H1 (cell line): ENCODE data around the gene PGAP2. TPM values are rescaled to one million over a fixed set of nuclear protein-coding genes. Genes with fewer than 3 reads are reported as not detected.

Source experiments
- CTCF ChIA-PET: fragments of 300-600 bp; sonication (Branson Sonifier 250); formaldehyde crosslinking; loops from one replicate; lab custom pipeline; 2021; ENCODE audit not compliant: partially characterized antibody; lab: Charles Lee
- POLR2A ChIA-PET: fragments of 300-600 bp; sonication (Branson Sonifier 250); formaldehyde crosslinking; loops from one replicate; lab custom pipeline; 2021; ENCODE audit warnings: inconsistent platforms; ENCODE audit not compliant: partially characterized antibody; lab: Charles Lee
- DNase-seq, 2 experiments: peaks; one replicate each; pipeline versions ENCODE4 v3.0.0 to v3.0.0-alpha.2; 2010 to 2022; ENCODE audit warnings: low spot score in 2 of 2, low read depth in 1 of 2, mixed read lengths in 1 of 2
- FAIRE-seq: peaks from 2 replicates; lab custom pipeline; 2011; peaks lifted over from hg19 to GRCh38; lab: Jason Lieb, UNC
- H2AFZ ChIP-seq: 2 replicates; pipeline ENCODE4 v1.8.1; 2012; ENCODE audit warnings: low read length, inconsistent platforms
- H2AK5ac ChIP-seq: 2 replicates; pipeline ENCODE4 v1.6.1; 2013; ENCODE audit warnings: low read depth, low read length
- H2BK120ac ChIP-seq: replicated peaks from 2 replicates; pipeline ENCODE3; 2013; ENCODE audit warnings: low read depth, low read length, inconsistent platforms
- H2BK12ac ChIP-seq: 2 replicates; pipeline ENCODE4 v1.6.1; 2013; ENCODE audit warnings: low read depth, low read length
- H2BK15ac ChIP-seq: 2 replicates; pipeline ENCODE4 v1.6.1; 2013; ENCODE audit warnings: low read length
- H2BK20ac ChIP-seq: 2 replicates; pipeline ENCODE4 v1.6.1; 2013; ENCODE audit warnings: low read length
- H2BK5ac ChIP-seq: 2 replicates; pipeline ENCODE4 v1.6.1; 2013; ENCODE audit warnings: low read depth, low read length
- H3K14ac ChIP-seq: 2 replicates; pipeline ENCODE4 v1.6.1; 2013; ENCODE audit warnings: inconsistent platforms; ENCODE audit not compliant: insufficient read length
- H3K18ac ChIP-seq: 2 replicates; pipeline ENCODE4 v1.6.1; 2013; ENCODE audit warnings: low read length; ENCODE audit errors: extremely low read depth
- H3K23ac ChIP-seq: 2 replicates; pipeline ENCODE4 v1.6.1; 2013; ENCODE audit warnings: inconsistent platforms; ENCODE audit not compliant: insufficient read length
- H3K23me2 ChIP-seq: 2 replicates; pipeline ENCODE4 v1.6.1; 2013; ENCODE audit warnings: low read depth, low read length
- H3K27ac ChIP-seq: 2 replicates; pipeline ENCODE4 v1.6.1; 2011; ENCODE audit warnings: low read depth, low read length, inconsistent platforms
- H3K27me3 ChIP-seq, 4 experiments: replicated peaks in 1 of 4; 1 replicate in 1 of 4; 2 replicates in 3 of 4; pipeline versions ENCODE4 v1.6.1 to v1.8.1; 2011 to 2013; ENCODE audit warnings: low read length in 3 of 4, mild to moderate bottlenecking in 3 of 4, inconsistent platforms in 2 of 4, mixed read lengths in 2 of 4, moderate library complexity in 1 of 4; ENCODE audit not compliant: control insufficient read depth in 3 of 4, insufficient read depth in 3 of 4; ENCODE audit errors: extremely low read depth in 1 of 4
- H3K36me3 ChIP-seq, 4 experiments: 2 replicates each; pipeline versions ENCODE4 v1.6.1 to v1.8.1; 2011 to 2013; ENCODE audit warnings: mild to moderate bottlenecking in 4 of 4, low read length in 3 of 4, moderate library complexity in 2 of 4, control low read depth in 1 of 4, inconsistent platforms in 1 of 4; ENCODE audit not compliant: insufficient read depth in 4 of 4, control insufficient read depth in 2 of 4
- H3K4ac ChIP-seq: replicated peaks from 2 replicates; pipeline ENCODE3; 2013; ENCODE audit warnings: low read length, low read depth, mixed read lengths, inconsistent platforms; ENCODE audit not compliant: insufficient read length
- H3K4me1 ChIP-seq, 4 experiments: replicated peaks in 1 of 4; 1 replicate in 1 of 4; 2 replicates in 3 of 4; pipeline versions ENCODE4 v1.6.1 to v1.8.1; 2011 to 2013; ENCODE audit warnings: low read length in 3 of 4, inconsistent platforms in 2 of 4, mixed read lengths in 1 of 4; ENCODE audit not compliant: insufficient read depth in 4 of 4, control insufficient read depth in 3 of 4
- H3K4me2 ChIP-seq, 2 experiments: 2 replicates each; pipeline versions ENCODE4 v1.6.1 to v1.8.1; 2011 to 2013; ENCODE audit warnings: low read depth in 2 of 2, low read length in 2 of 2, control low read depth in 1 of 2, inconsistent platforms in 1 of 2, mild to moderate bottlenecking in 1 of 2; ENCODE audit not compliant: insufficient read depth in 1 of 2
- H3K4me3 ChIP-seq, 4 experiments: fragments of 200-600, 300-600 bp in 1 of 4; sonication (generic), shearing (Covaris generic), sonication (Bioruptor Twin) in 1 of 4; 2 replicates each; pipeline versions ENCODE4 v1.5.1 to v1.8.1; 2011 to 2016; ENCODE audit warnings: low read length in 4 of 4, low read depth in 3 of 4, control low read depth in 2 of 4, inconsistent platforms in 2 of 4, mild to moderate bottlenecking in 2 of 4, mixed read lengths in 1 of 4, moderate library complexity in 1 of 4; ENCODE audit not compliant: insufficient read depth in 2 of 4; ENCODE audit errors: extremely low read depth in 1 of 4
- H3K56ac ChIP-seq: replicated peaks from 2 replicates; pipeline ENCODE3; 2013; ENCODE audit warnings: low read depth, mild to moderate bottlenecking, mixed read lengths, low read length, inconsistent platforms; ENCODE audit not compliant: insufficient read length
- H3K79me1 ChIP-seq: 2 replicates; pipeline ENCODE4 v1.6.1; 2013; ENCODE audit warnings: low read depth, low read length, control low read depth
- H3K79me2 ChIP-seq, 2 experiments: 2 replicates each; pipeline versions ENCODE4 v1.6.1 to v1.8.1; 2012 to 2013; ENCODE audit warnings: low read length in 2 of 2, mild to moderate bottlenecking in 2 of 2, inconsistent platforms in 1 of 2; ENCODE audit not compliant: insufficient read depth in 2 of 2, control insufficient read depth in 1 of 2
- H3K9ac ChIP-seq, 4 experiments: replicated peaks in 1 of 4; 1 replicate in 1 of 4; 2 replicates in 3 of 4; pipeline versions ENCODE4 v1.6.1 to v1.8.1; 2011 to 2013; ENCODE audit warnings: low read depth in 3 of 4, low read length in 3 of 4, control low read depth in 2 of 4, mild to moderate bottlenecking in 2 of 4, moderate library complexity in 2 of 4, inconsistent platforms in 1 of 4; ENCODE audit errors: extremely low read depth in 1 of 4
- H3K9me3 ChIP-seq, 2 experiments: 2 replicates each; pipeline versions ENCODE4 v1.6.1 to v1.8.1; 2012 to 2013; ENCODE audit warnings: mild to moderate bottlenecking in 2 of 2, moderate library complexity in 2 of 2, control low read depth in 1 of 2, inconsistent platforms in 1 of 2, low read depth in 1 of 2, low read length in 1 of 2, mixed read lengths in 1 of 2; ENCODE audit not compliant: insufficient read depth in 2 of 2
- H4K20me1 ChIP-seq, 2 experiments: replicated peaks in 1 of 2; 2 replicates each; pipeline versions ENCODE3 to v1.8.1; 2011 to 2013; ENCODE audit warnings: inconsistent platforms in 2 of 2, low read length in 2 of 2, mild to moderate bottlenecking in 1 of 2; ENCODE audit not compliant: insufficient read depth in 2 of 2, control insufficient read depth in 1 of 2
- H4K5ac ChIP-seq: 2 replicates; pipeline ENCODE4 v1.6.1; 2013; ENCODE audit warnings: low read length, low read depth, mixed read lengths, inconsistent platforms; ENCODE audit not compliant: insufficient read length
- H4K8ac ChIP-seq: 2 replicates; pipeline ENCODE4 v1.8.0; 2013; ENCODE audit warnings: mild to moderate bottlenecking, moderate library complexity, low read length, inconsistent platforms; ENCODE audit not compliant: insufficient read depth; ENCODE audit errors: extremely low read depth
- H4K91ac ChIP-seq: replicated peaks from 2 replicates; pipeline ENCODE3; 2013; ENCODE audit warnings: low read length, mixed read lengths, inconsistent platforms; ENCODE audit not compliant: insufficient read length
- CTCF ChIP-seq, 3 experiments: IDR thresholded peaks; 1 replicate in 2 of 3; 2 replicates in 1 of 3; pipeline versions ENCODE4 v1.5.1 to v1.6.1; 2011; ENCODE audit warnings: low read length in 3 of 3, mild to moderate bottlenecking in 3 of 3, inconsistent platforms in 2 of 3, low read depth in 1 of 3, moderate library complexity in 1 of 3; ENCODE audit not compliant: insufficient read depth in 1 of 3; ENCODE audit errors: control extremely low read depth in 1 of 3
- KDM5A ChIP-seq: fragments of 200-600 bp; IDR thresholded peaks from 2 replicates; pipeline ENCODE4 v1.7.1; 2012; ENCODE audit warnings: mild to moderate bottlenecking, low read length, inconsistent platforms, mixed read lengths
- RBBP5 ChIP-seq: IDR thresholded peaks from 2 replicates; pipeline ENCODE4 v1.7.1; 2012; ENCODE audit warnings: low read depth, mild to moderate bottlenecking, inconsistent platforms, low read length, moderate library complexity, borderline replicate concordance
- SIRT6 ChIP-seq: IDR thresholded peaks from one replicate; pipeline ENCODE4 v1.7.1; 2012; ENCODE audit warnings: low read length, inconsistent platforms
- SP2 ChIP-seq: IDR thresholded peaks from 2 replicates; pipeline ENCODE4 v1.6.1; 2012; ENCODE audit warnings: mild to moderate bottlenecking, low read length, inconsistent platforms
- SP4 ChIP-seq: IDR thresholded peaks from 2 replicates; pipeline ENCODE4 v1.6.1; 2012; ENCODE audit warnings: low read length, inconsistent platforms
- TEAD4 ChIP-seq: IDR thresholded peaks from 2 replicates; pipeline ENCODE4 v1.6.1; 2012; ENCODE audit warnings: low read depth, low read length, inconsistent platforms, mixed read lengths
- ZNF274 ChIP-seq: IDR thresholded peaks from 2 replicates; pipeline ENCODE4 v1.7.0; 2012; ENCODE audit warnings: low read length, borderline replicate concordance; ENCODE audit errors: extremely low read depth
- WGBS, 2 experiments: shearing (Covaris generic) in 1 of 2; methylation state at CpG; one replicate each; pipeline versions ENCODE4 v1.1.6 to v1.1.7; 2013 to 2015; ENCODE audit warnings: low lambda C conversion rate in 2 of 2, mixed read lengths in 2 of 2, inconsistent platforms in 1 of 2, low coverage in 1 of 2, missing lambda C conversion rate in 1 of 2; ENCODE audit not compliant: insufficient replicate concordance in 2 of 2, insufficient coverage in 1 of 2, insufficient read length in 1 of 2; ENCODE audit errors: extremely low coverage in 1 of 2, missing lambda C conversion rate in 1 of 2; 5-methylcytosine and 5-hydroxymethylcytosine counted together
- polyA plus RNA-seq, 7 experiments: library from polyadenylated mRNA; depleted of rRNA in 3 of 7; stranded (reverse) in 5 of 7; unstranded in 2 of 7; fragments of >200 nt in 5 of 7; fragments of 200-250 nt in 2 of 7; gene quantifications; 1 replicate in 5 of 7; 2 replicates in 1 of 7; 4 replicates in 1 of 7; pipeline versions ENCODE4 v1.2.1 to v1.2.3, GENCODE V29; 2011 to 2013; ENCODE audit warnings: missing spikeins in 2 of 7, mixed read lengths in 2 of 7
- total RNA-seq: library from RNA; stranded (reverse); fragmentation: NEBNext Ultra II Directional; extraction: Animal tissue kit (Norgen Biotek cat#: 25700); gene quantifications from 2 replicates; pipeline ENCODE4 v1.2.1, GENCODE V29; 2021

Gene PGAP2
- total and polyA plus RNA-seq, 2 of the 8 experiments (the other 6 are each of a cell fraction or from before 2014, with no cell fraction given) = 56.5 to 106 TPM

- POLR2A ChIA-PET = interaction anchor here (0.7 to 3.3 kb wide), 6 partner anchors 10 to 269 kb away, joined by 3 to 29 read pairs (median 4); partner anchors contain the start of genes PGAP2, RHOG and RRM1
- peak overlapping the region; percentile 75; the same call in 1 of the 2 replicates for H2BK12ac ChIP-seq
- peaks cover 2% of the 10 kb centered on the region; the same call in 1 of the 2 replicates for H3K23me2 ChIP-seq
- no peak for TF ChIP-seq KDM5A
- no peak for TF ChIP-seq CTCF (IDR thresholded peaks at IDR 0.05; ENCODE audit: control extremely low read depth in 1 of 3, insufficient read depth in 1 of 3, low read depth in 1 of 3, low read length in 3 of 3)
- TF ChIP-seq SP2 = no peak
- no peak for TF ChIP-seq ZNF274
- TF ChIP-seq SIRT6 = no peak
- TF ChIP-seq RBBP5 = no peak
- no peak for TF ChIP-seq TEAD4
- no peak for TF ChIP-seq SP4
- no peak overlapping the region for H2AFZ ChIP-seq
- CTCF ChIA-PET = interaction anchor here (0.6 to 3.3 kb wide), 11 partner anchors 8 to 326 kb away, joined by 3 to 61 read pairs (median 4); partner anchors contain the start of genes PGAP2 and RHOG
- peak overlapping the region in 1 of 2 experiments; percentile 74; a peak in 2 of 4 replicates for H3K4me2 ChIP-seq
- no peaks in the 10 kb centered on the region; the same call in 1 of the 2 replicates for H3K79me1 ChIP-seq
- H3K79me2 ChIP-seq = peaks cover 0 to 5% of the 10 kb centered on the region in 2 experiments; a peak in 1 of 4 replicates
- no peak overlapping the region for H4K8ac ChIP-seq
- no peak overlapping the region for H3K56ac ChIP-seq
- DNase-seq (no peak), FAIRE-seq (no peak)
- peak overlapping the region; percentile 71 for H3K18ac ChIP-seq
- peak overlapping the region in 1 of 4 experiments; percentile 25; a peak in 1 of 8 replicates for H3K4me3 ChIP-seq
- peaks cover 0 to 2% of the 10 kb centered on the region in 2 experiments for H4K20me1 ChIP-seq
- peaks cover 4 to 19% (median 10%) of the 10 kb centered on the region in 4 experiments; a peak in 7 of 8 replicates for H3K36me3 ChIP-seq
- H2AK5ac ChIP-seq = peak overlapping the region; percentile 55; the same call in 1 of the 2 replicates
- peaks cover 22 to 32% (median 24%) of the 10 kb centered on the region in 4 experiments for H3K4me1 ChIP-seq
- H3K23ac ChIP-seq = no peak overlapping the region
- peak overlapping the region; percentile 87; the same call in 1 of the 2 replicates for H2BK20ac ChIP-seq
- H4K91ac ChIP-seq = peak overlapping the region; percentile 75
- H3K27ac ChIP-seq = peak overlapping the region; percentile 22; the same call in 1 of the 2 replicates
- no peak overlapping the region for H3K14ac ChIP-seq
- H3K9me3 ChIP-seq = no peaks in the 10 kb centered on the region
- H2BK15ac ChIP-seq = peak overlapping the region; percentile 76; the same call in 1 of the 2 replicates
- 75% methylated on average over 8 of the region's 8 CpGs; no CpG with 5 or more reads in 1 of the 2 experiments for WGBS, 2 experiments
- H4K5ac ChIP-seq = no peak overlapping the region
- H3K27me3 ChIP-seq = no peaks in the 10 kb centered on the region
- peak overlapping the region; percentile 3; the same call in 1 of the 2 replicates for H2BK5ac ChIP-seq
- H3K4ac ChIP-seq = peak overlapping the region; percentile 10
- H2BK120ac ChIP-seq = no peak overlapping the region
- no peak overlapping the region; a peak in 1 of 7 replicates for H3K9ac ChIP-seq
Observed at GRCh38 chr11:3825473-3826154, 17.3 kb downstream of the PGAP2 start.
